ENCODE data around the gene ZER1. TPM values are rescaled to one million over a fixed set of nuclear protein-coding genes. Genes with fewer than 3 reads are reported as not detected.

The ZER1 gene
- total RNA-seq, 2 experiments from 2014 or later: 16.9 to 17.3 TPM

- POLR2A ChIA-PET: interaction anchor here (0.6 to 1.9 kb wide), 4 partner anchors 9 to 97 kb away, joined by 4 to 9 read pairs (median 4); no protein-coding TSS in a partner anchor
- CTCF ChIA-PET: interaction anchor here (1.4 kb wide), 1 partner anchor 95 kb away, joined by 6 read pairs; the partner anchor contains the start of gene ENDOG
These were observed 48.3 kb downstream of the ZER1 start for GRCh38 chr9:128723352-128723865.

GRCh38 chr9:128722380-128723351, 49.1 kb downstream of the ZER1 start:
- CTCF ChIA-PET: interaction anchor here (1.4 kb wide), 1 partner anchor 96 kb away, joined by 6 read pairs; the partner anchor contains the start of gene ENDOG
- POLR2A ChIA-PET: interaction anchor here (0.6 to 1.9 kb wide), 2 partner anchors 8 to 38 kb away, joined by 4 to 9 read pairs; no protein-coding TSS in a partner anchor

DNA sequence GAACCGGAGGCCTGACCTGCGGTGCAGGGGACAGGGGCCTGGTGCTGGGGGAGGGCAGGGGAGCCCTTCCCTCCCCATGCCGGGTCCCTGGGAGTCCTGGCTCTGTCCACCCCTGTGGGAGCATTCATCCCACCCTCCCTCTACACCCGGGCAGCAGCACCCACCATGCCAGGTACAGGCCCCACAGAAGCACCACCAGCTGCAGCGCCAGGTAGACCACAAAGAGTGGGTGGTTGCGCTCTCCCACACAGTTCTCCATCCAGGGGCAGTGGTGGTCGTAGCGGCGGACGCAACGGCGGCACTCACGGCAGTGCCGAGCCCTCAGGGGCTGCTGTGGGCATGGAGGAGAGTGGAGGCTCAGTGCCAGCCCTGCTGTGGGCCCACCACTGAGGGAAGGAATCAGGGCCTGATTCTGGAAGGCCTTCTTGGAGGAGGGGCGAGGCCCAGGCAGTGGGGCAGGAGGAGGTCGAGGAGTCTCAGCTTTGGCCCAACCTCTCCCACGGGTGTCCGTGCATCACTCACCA, 50.2 kb downstream of the ZER1 start:
- ChIA-PET CTCF (no interaction called here), POLR2A (no interaction called here)

- CTCF ChIA-PET: no interaction called here
These were observed 50.8 kb downstream of the ZER1 start for GRCh38 chr9:128720841-128721486.

DNA sequence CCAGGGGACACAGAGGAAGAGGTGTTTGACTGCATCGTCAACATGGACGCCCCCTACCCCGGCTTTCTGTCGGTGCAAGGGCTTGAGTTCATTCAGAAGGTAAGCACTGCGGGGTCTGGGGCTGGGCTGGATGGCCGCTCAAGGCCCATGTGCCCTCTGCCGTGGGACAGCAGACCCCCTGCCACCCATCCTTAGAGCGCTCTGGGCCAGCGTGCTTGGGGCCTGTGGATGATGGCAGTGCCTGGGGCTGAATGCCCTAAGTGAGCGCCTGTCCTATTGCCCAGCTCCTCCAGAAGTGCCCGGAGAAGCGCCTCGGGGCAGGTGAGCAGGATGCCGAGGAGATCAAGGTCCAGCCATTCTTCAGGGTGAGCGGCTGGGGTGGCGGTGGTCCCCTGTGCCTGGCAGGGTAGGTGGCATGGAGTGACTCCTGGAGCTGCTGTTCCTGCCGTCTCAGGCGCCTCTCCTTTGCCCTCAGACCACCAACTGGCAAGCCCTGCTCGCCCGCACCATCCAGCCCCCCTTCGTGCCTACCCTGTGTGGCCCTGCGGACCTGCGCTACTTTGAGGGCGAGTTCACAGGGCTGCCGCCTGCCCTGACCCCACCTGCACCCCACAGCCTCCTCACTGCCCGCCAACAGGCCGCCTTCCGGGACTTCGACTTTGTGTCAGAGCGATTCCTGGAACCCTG, 51.7 kb downstream of the ZER1 start:
- CTCF ChIA-PET: no interaction called here
- POLR2A ChIA-PET: no interaction called here

More at GRCh38 chr9:128720841-128721486, 50.8 kb downstream of the ZER1 start:
- POLR2A ChIA-PET: no interaction called here

GRCh38 chr9:128718475-128718874, 53.3 kb downstream of the ZER1 start:
- ChIA-PET POLR2A (no interaction called here), CTCF (interaction anchor here (0.7 to 1.5 kb wide), 2 partner anchors 16 to 189 kb away, joined by 4 to 5 read pairs; partner anchors contain the start of gene PKN3)

DNA sequence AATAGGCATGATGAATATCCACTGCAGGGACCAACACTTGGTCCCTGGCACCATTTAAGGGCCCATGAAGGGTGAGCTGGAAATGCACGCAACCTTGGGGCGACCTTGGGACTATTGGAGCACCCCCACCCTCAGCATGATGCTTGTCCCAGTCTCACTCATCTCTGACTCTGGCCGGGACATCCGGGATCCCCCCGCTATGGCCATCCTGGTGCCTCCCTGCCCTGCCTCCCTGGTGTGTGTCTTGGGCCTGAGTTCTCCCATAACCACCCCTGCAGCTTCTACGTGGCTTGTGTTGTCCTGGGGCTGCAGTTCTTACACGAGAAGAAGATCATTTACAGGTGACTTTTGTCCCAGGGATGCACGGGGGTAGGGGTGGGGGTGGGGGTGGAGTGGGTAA, 53.7 kb downstream of the ZER1 start:
- POLR2A ChIA-PET: interaction anchor here (0.6 kb wide), 1 partner anchor 12 kb away, joined by 7 read pairs; no protein-coding TSS in a partner anchor
- CTCF ChIA-PET: interaction anchor here (1.5 kb wide), 1 partner anchor 16 kb away, joined by 4 read pairs; the partner anchor contains the start of gene PKN3

DNA sequence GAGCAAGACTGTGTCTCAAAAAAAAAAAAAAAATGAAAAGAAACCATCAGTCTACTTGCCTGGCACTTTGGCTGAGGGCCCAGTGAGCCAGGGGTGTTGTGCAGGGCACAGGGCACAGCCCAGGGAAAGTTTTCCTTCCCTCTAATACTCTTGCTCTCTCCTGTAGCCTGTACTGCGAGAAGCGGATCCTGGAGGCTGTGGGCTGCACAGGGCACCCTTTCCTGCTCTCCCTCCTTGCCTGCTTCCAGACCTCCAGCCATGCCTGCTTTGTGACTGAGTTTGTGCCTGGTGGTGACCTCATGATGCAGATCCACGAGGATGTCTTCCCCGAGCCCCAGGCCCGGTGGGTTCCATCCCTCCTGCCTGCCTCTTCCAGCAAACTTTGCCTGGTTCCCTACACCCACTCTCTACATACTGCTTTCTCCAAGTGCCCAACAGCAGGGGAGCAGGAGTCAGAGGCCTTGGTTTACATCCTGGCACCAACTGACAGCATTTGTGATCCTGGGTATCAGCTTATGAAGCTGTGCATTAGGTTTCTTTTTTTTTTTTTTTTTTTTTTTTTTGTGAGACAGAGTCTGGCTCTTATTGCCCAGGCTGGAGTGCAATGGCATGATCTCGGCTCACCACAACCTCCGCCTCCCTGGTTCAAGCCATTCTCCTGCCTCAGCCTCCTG, 55.0 kb downstream of the ZER1 start:
- ChIA-PET CTCF (no interaction called here), POLR2A (interaction anchor here (0.7 kb wide), 1 partner anchor 30 kb away, joined by 3 read pairs; no protein-coding TSS in a partner anchor)

GRCh38 chr9:128715436-128715750, 56.3 kb downstream of the ZER1 start:
- POLR2A ChIA-PET: no interaction called here
- CTCF ChIA-PET: no interaction called here

GRCh38 chr9:128714586-128715435, 56.9 kb downstream of the ZER1 start:
- CTCF ChIA-PET: interaction anchor here (0.6 kb wide), 1 partner anchor 328 kb away, joined by 3 read pairs; no protein-coding TSS in a partner anchor
- POLR2A ChIA-PET: interaction anchor here (0.5 to 0.6 kb wide), 2 partner anchors 8 to 20 kb away, joined by 3 to 4 read pairs; no protein-coding TSS in a partner anchor

- CTCF ChIA-PET: interaction anchor here (0.6 kb wide), 1 partner anchor 329 kb away, joined by 3 read pairs; no protein-coding TSS in a partner anchor
- POLR2A ChIA-PET: interaction anchor here (0.5 kb wide), 1 partner anchor 20 kb away, joined by 3 read pairs; no protein-coding TSS in a partner anchor
These were observed 57.7 kb downstream of the ZER1 start for GRCh38 chr9:128713941-128714573.

- CTCF ChIA-PET: interaction anchor here (0.6 kb wide), 1 partner anchor 32 kb away, joined by 4 read pairs; no protein-coding TSS in a partner anchor
These were observed 58.3 kb downstream of the ZER1 start for GRCh38 chr9:128713411-128713780.

GRCh38 chr9:128712451-128713410, 59.0 kb downstream of the ZER1 start:
- ChIA-PET CTCF (interaction anchor here (0.6 kb wide), 1 partner anchor 31 kb away, joined by 4 read pairs; no protein-coding TSS in a partner anchor), POLR2A (interaction anchor here (0.6 kb wide), 1 partner anchor 13 kb away, joined by 8 read pairs; no protein-coding TSS in a partner anchor)

More at GRCh38 chr9:128713411-128713780, 58.3 kb downstream of the ZER1 start:
- POLR2A ChIA-PET: interaction anchor here (0.6 kb wide), 1 partner anchor 13 kb away, joined by 8 read pairs; no protein-coding TSS in a partner anchor

DNA sequence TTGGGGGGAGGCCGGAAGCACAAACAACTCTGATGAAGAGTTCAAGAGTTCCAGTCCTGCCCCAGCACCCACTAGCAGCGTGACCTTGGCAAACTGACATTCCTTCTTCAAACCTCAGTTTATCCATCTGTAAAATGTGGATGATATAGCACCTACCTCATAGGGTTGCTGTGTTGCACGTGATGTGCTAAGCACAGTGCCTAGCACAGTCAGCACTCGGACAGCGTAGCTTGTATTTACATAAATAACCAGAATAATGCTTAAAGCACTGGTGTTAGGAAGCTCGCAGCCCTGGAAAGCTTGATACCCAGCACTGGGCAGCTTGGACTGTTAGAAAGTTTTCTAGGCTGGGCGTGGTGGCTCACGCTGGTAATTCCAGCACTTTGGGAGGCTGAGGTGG, 64.3 kb downstream of the ZER1 start:
- ChIA-PET POLR2A (no interaction called here), CTCF (interaction anchor here (0.6 kb wide), 1 partner anchor 266 kb away, joined by 3 read pairs; no protein-coding TSS in a partner anchor)

DNA sequence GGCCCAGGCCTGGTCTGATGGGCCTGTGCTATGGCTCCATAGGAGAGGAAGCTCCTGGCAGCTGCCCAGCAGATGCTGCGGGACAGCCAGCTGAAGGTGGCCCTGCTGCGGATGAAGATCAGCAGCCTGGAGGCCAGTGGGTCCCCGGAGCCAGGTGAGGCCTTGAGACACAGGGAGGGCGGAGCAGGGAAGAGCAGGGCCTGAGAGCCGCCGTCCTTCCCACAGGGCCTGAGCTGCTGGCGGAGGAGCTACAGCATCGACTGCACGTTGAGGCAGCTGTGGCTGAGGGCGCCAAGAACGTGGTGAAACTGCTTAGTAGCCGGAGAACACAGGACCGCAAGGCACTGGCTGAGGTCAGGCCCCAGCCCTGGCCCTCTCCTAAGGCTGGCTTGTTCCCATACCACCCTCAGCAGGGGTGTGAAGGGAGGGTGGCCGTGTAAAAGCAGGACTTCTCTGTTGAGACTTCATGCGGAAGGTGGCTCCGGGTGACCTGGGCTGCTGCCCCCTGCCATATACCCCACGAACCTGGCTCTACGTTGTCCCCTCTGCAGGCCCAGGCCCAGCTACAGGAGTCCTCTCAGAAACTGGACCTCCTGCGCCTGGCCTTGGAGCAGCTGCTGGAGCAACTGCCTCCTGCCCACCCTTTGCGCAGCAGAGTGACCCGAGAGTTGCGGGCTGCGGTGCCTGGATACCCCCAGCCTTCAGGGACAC, 64.9 kb downstream of the ZER1 start:
- ChIA-PET POLR2A (no interaction called here), CTCF (no interaction called here)

All from activated CD8-positive, alpha-beta memory T cell treated with anti-CD3 and anti-CD28 coated beads for 36 hours (primary cell).